Transverse colon (tissue), 4 donors: ENCODE data around the gene GPR141. TPM values are rescaled to one million over a fixed set of nuclear protein-coding genes. Genes with fewer than 3 reads are reported as not detected.

Experiments
- DNase-seq: peaks from one replicate; pipeline ENCODE4 v3.0.0-alpha.2; 2019
- H3K27ac ChIP-seq, 4 donors: fragments of 200-600 bp; sonication (generic); 2 replicates each; pipeline ENCODE4 v1.5.1; 2016 to 2018; ENCODE audit warnings: inconsistent platforms in 4 of 4
- H3K27me3 ChIP-seq: fragments of 200-600 bp; sonication (generic); 2 replicates; pipeline ENCODE4 v1.5.1; 2017; ENCODE audit warnings: inconsistent platforms
- H3K36me3 ChIP-seq, 4 donors: fragments of 200-600 bp; sonication (generic); 2 replicates each; pipeline ENCODE4 v1.5.1; 2017 to 2019; ENCODE audit warnings: inconsistent platforms in 4 of 4
- H3K4me1 ChIP-seq, 4 donors: fragments of 200-600 bp; sonication (generic); 2 replicates each; pipeline ENCODE4 v1.5.1; 2017 to 2020; ENCODE audit warnings: inconsistent platforms in 4 of 4
- H3K4me3 ChIP-seq, 4 donors: fragments of 200-600 bp; sonication (generic); 1 replicate in 1 of 4; 2 replicates in 3 of 4; pipeline versions ENCODE4 v1.5.1 to v1.6.1; 2017 to 2019; ENCODE audit warnings: inconsistent platforms in 4 of 4
- H3K9me3 ChIP-seq, 2 donors: fragments of 200-600 bp; sonication (generic); 2 replicates each; pipeline ENCODE4 v1.5.1; 2017 to 2019; ENCODE audit warnings: inconsistent platforms in 2 of 2
- EP300 ChIP-seq: sonication (generic); formaldehyde crosslinking; IDR thresholded peaks from one replicate; pipeline ENCODE4 v1.6.1; 2017; ENCODE audit warnings: antibody characterized with exemption, low read depth
- POLR2A ChIP-seq: fragments of 450-650 bp; IDR thresholded peaks from one replicate; pipeline ENCODE4 v1.6.1; 2016; ENCODE audit warnings: antibody characterized with exemption, mild to moderate bottlenecking, moderate library complexity
- POLR2AphosphoS5 ChIP-seq, 3 donors: sonication (generic); formaldehyde crosslinking; IDR thresholded peaks; one replicate each; pipeline ENCODE4 v1.6.1; 2016; ENCODE audit warnings: antibody characterized with exemption in 3 of 3
- WGBS, 2 donors: methylation state at CpG; one replicate each; pipeline ENCODE4 v1.1.5; 2018; ENCODE audit warnings: low coverage in 1 of 2; 5-methylcytosine and 5-hydroxymethylcytosine counted together
- in situ Hi-C, 4 donors: fragments of 200-750 bp; cut with MboI; loops; one replicate each; pipeline versions ENCODE4 v1.15.0 to v1.15.1; 2017; ENCODE audit warnings: low sequenced_read_pairs in 3 of 4, low pct_ligation_motif_present in 1 of 4, low pct_unique_long_range_greater_than_20kb in 1 of 4
- intact Hi-C: fragments of 100-400 bp; cut with DNase I; formaldehyde crosslinking; loops from one replicate; pipeline ENCODE4 v1.15.1; 2023; ENCODE audit warnings: low total_unique reads
- total RNA-seq, 4 donors: library from RNA; depleted of rRNA; stranded (reverse); fragments of >200 nt; gene quantifications; one replicate each; pipeline ENCODE4 v1.1.0, GENCODE V29; 2016
- TF ChIP-seq, protein P1 (sequence below), 5 experiments: fragments of 200-600 bp in 3 of 5; fragments of 450-650 bp in 2 of 5; sonication (generic) in 3 of 5; IDR thresholded peaks; 1 replicate in 2 of 5; 2 replicates in 3 of 5; pipeline ENCODE4 v1.5.1; 2016 to 2017; ENCODE audit warnings: antibody characterized with exemption in 5 of 5, inconsistent platforms in 3 of 5, mild to moderate bottlenecking in 2 of 5, moderate library complexity in 1 of 5

GPR141 gene
- total RNA-seq, 4 donors from 2014 or later = not detected

DNA sequence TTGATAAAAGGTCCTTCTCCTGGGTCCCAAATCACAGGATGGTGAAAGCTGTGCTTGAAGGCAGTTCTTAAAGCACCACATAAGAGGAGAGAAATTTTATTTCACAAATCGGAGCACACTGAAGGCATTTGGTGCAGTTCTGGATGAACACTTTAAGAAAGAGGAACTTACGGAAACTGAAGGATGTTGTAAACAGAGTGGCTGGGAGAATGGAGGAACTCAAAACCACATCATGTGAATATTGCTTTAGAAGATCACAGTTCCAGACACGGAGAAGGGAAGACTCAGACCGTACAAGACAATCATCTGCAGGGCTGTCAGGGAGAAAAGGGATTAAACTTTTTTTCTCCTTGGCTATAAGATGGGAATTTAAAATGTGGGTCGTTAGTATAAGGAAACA lies 9.0 kb upstream of the GPR141 start:
- DNase-seq = no peak
- no peak for TF ChIP-seq POLR2A
- TF ChIP-seq EP300 = no peak
- no peak for TF ChIP-seq POLR2AphosphoS5 (IDR thresholded peaks at IDR 0.05)
- TF ChIP-seq, protein P1, sequence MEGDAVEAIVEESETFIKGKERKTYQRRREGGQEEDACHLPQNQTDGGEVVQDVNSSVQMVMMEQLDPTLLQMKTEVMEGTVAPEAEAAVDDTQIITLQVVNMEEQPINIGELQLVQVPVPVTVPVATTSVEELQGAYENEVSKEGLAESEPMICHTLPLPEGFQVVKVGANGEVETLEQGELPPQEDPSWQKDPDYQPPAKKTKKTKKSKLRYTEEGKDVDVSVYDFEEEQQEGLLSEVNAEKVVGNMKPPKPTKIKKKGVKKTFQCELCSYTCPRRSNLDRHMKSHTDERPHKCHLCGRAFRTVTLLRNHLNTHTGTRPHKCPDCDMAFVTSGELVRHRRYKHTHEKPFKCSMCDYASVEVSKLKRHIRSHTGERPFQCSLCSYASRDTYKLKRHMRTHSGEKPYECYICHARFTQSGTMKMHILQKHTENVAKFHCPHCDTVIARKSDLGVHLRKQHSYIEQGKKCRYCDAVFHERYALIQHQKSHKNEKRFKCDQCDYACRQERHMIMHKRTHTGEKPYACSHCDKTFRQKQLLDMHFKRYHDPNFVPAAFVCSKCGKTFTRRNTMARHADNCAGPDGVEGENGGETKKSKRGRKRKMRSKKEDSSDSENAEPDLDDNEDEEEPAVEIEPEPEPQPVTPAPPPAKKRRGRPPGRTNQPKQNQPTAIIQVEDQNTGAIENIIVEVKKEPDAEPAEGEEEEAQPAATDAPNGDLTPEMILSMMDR (IDR thresholded peaks at IDR 0.05) = no peak
- 28 to 43% methylated on average over 5 of the region's 5 CpGs for WGBS, 2 donors
- H3K36me3 ChIP-seq = no peaks in the 10 kb centered on the region
- in situ Hi-C loops = no loop called here
- no peak overlapping the region for H3K27ac ChIP-seq
- intact Hi-C loops = no loop called here
- H3K4me3 ChIP-seq = no peak overlapping the region
- H3K27me3 ChIP-seq = no peaks in the 10 kb centered on the region
- H3K9me3 ChIP-seq = no peaks in the 10 kb centered on the region
- H3K4me1 ChIP-seq = no peaks in the 10 kb centered on the region

DNA sequence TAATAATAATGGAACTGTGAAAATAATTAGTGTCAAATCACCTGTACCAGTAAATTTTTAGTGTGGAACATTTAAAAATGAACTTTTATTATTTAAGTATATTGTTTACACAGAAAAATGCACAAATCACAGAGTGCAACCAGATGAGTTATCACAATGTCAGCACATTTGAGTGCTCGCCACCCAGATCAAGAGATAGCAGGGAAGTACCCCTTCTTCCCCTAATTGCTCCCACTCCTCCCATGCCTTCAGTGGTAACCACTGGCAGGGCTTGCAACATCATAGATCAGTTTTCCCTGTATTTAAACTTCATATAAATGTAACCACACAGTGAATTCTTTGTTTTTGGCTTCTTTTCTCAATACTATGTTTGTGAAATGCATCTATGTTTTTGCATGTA lies 7.8 kb upstream of the GPR141 start:
- in situ Hi-C loops (no loop called here), intact Hi-C loops (no loop called here)
- Histone ChIP-seq H3K36me3 (no peaks in the 10 kb centered on the region), H3K4me3 (no peak overlapping the region), H3K27ac (no peak overlapping the region), H3K9me3 (no peaks in the 10 kb centered on the region), H3K27me3 (no peaks in the 10 kb centered on the region), H3K4me1 (no peaks in the 10 kb centered on the region)
- TF ChIP-seq POLR2A = no peak
- TF ChIP-seq, protein P1 (IDR thresholded peaks at IDR 0.05) = no peak
- no peak for TF ChIP-seq POLR2AphosphoS5 (IDR thresholded peaks at IDR 0.05)
- TF ChIP-seq EP300 = no peak
- WGBS, 2 donors = 69 to 83% methylated on average over 1 of the region's 1 CpG
- DNase-seq = no peak

DNA sequence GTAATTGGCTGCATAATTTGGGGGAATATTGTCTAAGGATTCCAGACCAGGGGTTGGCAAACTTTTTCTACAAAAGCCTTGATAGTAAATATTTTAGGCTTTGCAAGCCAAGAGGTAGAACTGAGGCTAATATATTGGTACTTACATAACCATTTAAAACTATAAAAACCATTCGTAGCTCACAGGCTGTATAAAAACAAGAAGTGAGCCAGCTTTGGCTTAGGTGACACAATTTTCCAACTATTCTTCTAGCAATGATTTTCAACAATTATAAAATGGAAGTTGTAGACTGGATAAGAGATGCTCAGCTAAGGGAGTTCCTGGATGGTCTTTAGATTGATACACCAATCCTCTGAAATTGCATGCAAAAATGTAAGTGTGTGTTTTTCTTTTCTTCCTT lies 1.4 kb downstream of the GPR141 start:
- WGBS, 2 donors = 41 to 58% methylated on average over 1 of the region's 1 CpG
- no peak for DNase-seq
- H3K36me3 ChIP-seq = no peaks in the 10 kb centered on the region
- no peaks in the 10 kb centered on the region for H3K9me3 ChIP-seq
- no peak for TF ChIP-seq POLR2A
- TF ChIP-seq POLR2AphosphoS5 (IDR thresholded peaks at IDR 0.05) = no peak
- TF ChIP-seq, protein P1 (IDR thresholded peaks at IDR 0.05) = no peak
- no peak for TF ChIP-seq EP300
- intact Hi-C loops (no loop called here), in situ Hi-C loops (no loop called here)
- no peak overlapping the region for H3K4me3 ChIP-seq
- no peaks in the 10 kb centered on the region for H3K27me3 ChIP-seq
- no peak overlapping the region for H3K27ac ChIP-seq
- no peaks in the 10 kb centered on the region for H3K4me1 ChIP-seq

DNA sequence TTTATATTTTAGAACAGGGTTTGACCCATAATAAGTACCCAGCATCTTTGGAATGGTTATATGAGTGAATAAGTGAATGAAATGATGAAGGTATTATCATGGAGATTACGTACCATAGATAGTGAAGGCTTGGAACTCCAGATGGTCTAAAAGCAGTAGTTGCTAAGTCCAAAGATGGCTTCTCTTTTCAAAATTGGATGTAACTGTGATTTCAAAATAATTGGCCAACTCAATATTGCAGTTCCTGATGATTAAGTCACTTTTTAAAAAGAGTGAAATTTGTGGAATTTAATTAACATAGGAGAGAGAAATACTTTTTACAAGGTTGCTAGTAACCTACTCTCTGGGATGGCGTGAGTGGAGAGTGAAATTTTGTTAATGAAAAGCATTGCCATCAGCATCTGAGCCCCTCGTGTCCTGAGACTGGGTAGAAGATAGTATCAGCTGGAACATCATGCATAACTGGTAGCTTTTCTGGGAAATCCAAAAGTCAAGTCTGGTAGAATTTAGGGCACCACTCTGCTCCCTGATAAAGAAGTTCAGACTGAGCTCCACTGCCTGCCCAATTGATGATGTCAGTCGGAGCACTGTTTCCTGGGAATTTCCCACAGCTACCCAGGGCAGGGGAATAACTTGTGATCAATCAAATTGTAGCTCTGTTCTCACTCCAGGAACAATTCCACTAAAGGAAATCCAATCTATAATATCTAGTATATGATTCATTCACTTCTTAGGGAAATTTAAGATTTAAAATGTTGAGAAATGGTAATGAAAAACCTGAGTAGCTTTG lies 3.2 kb downstream of the GPR141 start:
- H3K4me3 ChIP-seq = no peak overlapping the region
- intact Hi-C loops (no loop called here), in situ Hi-C loops (no loop called here)
- DNase-seq = no peak
- no peaks in the 10 kb centered on the region for H3K9me3 ChIP-seq
- H3K36me3 ChIP-seq = no peaks in the 10 kb centered on the region
- H3K4me1 ChIP-seq = no peaks in the 10 kb centered on the region
- 67 to 75% methylated on average over 3 to 4 of the region's 4 CpGs for WGBS, 2 donors
- H3K27ac ChIP-seq = no peak overlapping the region
- TF ChIP-seq POLR2AphosphoS5 (IDR thresholded peaks at IDR 0.05) (no peak), EP300 (no peak), POLR2A (no peak)
- TF ChIP-seq, protein P1 (IDR thresholded peaks at IDR 0.05) = no peak
- H3K27me3 ChIP-seq = no peaks in the 10 kb centered on the region
